Measurements from ENCODE around the gene MORN1.
A peak's percentile ranks its signal among the peaks of the same experiment; 100 is the strongest.

Gene MORN1

DNA sequence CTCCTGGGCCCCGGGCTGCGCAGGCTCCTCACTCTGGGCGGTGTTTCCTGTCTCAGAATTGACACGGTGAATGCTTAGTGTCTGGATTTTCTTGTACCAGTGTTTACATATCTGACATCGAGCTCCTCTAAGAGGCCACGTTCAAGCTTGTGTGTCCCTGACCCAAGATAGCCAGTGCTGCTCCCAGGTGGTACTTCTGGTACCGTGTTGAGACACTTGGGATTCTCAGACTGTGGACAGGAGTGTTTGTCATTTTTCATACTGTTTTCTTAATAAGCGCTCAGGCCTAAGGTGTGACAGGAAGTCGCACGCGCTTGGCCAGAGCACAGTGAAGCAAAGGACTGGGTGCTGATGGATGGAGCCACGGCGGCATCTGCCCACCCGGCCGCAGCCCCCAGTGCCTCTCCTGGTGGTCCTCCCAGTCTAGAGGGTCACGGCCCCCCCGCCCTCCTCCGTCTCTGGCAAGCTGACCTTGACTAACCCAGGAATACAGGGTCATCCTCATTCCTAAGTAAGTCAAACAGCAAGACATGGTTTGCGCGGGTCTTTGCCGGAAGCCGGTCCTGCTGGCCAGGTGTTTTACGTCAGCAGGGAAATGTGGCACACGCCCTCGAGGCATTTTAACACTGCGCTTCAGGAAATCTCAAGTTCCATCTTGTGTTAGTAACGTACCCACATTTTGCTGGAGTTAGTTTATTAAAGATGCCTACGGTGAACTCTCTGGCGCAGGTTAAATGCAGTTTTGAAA is 13.0 kb upstream of the MORN1 start:
- no peak for DNase-seq

DNA sequence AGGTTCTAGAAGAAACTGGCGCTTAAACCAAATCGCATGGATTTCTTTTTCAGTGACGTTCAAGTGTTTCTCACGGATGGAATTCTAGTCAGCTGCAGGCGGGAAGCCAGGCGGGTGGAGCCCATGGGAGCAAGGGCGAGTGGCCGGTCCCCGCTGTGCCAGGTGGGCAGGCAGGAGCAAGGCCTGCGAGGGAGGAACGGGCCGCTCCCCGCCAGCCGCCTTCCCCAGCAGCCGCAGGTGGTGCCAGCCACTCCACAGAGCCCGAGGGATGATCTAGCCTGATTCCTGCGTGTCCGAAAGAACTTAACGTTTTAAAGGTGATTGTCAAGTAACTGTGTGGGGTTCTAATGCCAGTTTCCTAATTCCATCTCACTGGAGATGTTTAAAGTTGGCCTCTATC is 11.9 kb upstream of the MORN1 start:
- no peak for DNase-seq

- no peak for DNase-seq
These were observed 11.1 kb upstream of the MORN1 start for GRCh38 chr1:2402420-2402819.

DNA sequence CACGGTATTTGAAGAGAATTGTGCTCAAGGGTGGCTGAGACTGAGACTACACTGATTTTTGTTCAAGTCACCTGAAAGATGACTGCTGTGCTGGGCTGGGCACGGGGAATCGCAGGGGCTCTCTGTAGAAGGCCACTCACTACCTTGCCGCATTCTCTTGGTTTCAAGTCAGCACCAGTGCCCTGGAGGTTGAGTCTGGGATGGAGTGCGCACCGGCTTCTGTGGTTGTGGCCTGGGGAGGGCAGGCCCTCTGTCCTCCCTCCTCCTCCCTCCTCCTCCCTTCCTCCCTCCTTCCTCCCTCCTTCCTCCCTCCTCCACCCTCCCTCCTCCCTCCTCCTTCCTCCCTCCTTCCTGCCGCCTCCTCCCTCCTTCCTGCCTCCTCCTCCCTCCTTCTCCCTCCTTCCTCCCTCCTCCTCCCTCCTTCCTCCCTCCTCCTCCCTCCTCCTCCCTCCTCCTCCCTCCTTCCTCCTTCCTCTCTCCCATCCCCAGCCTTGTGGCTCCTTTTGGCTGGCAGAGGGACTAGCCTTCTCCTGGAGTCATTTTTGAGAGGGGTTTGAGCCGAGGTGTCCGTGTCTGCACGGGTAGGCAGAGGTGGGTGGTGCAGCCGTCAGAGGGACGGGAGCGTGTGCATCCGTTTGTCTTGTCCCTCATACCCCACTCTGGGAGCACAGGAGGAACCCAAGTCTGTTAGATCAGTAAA is 9.7 kb upstream of the MORN1 start:
- DNase-seq: no peak

DNA sequence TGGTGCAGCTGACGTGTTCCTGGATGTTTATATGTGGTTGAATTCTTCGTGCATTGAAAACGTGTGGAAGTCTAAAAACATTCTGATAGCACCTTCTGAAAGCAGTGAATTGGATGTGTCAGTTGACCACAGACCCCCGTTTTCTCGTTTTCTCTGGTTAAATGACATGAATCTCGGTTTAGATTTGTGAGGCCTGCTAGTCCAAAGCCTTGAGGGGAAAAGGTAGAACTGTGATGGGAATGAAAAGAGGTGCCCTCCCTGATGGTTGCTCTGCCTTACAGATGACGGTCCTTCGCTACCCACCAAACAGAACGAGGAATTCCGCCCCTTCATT is 9.2 kb upstream of the MORN1 start:
- DNase-seq: no peak

DNA sequence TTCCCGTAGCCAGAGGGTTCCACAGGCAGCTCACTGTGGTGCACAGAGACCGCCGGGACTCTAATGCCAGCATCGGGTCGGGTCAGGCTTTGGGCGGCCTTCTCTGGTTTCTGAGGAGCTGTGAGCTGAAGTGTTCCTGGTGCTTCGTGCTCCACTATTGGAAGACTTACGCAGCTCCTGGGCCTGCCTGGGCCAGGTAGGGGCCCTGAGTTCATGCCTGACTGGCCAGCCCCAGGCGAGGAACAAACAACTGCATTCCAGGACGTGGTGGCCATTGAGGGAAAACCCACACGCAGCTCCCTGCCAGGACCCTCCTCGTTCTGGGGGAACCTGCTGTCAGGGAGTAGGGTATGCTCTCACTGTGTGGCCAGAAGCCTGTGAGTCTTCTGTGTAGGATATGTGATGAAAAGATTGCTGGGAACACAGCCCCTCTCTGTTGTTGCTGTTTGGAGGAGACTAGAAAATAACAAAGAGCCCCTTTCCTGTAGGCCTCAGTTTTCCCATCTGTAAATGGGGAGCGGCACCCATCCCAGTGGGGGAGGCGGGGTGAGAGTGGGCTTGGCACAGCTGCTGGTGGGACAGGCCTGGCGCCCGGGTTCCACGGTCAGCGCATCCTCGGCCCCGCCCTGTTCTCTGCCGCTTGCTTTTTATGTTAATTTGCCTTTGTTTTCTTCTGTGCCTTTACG is 8.7 kb upstream of the MORN1 start:
- DNase-seq: no peak

- no peak for DNase-seq
These were observed 7.5 kb upstream of the MORN1 start for GRCh38 chr1:2398871-2399270.

GRCh38 chr1:2397007-2397679 is 5.8 kb upstream of the MORN1 start:
- DNase-seq: no peak

GRCh38 chr1:2396476-2396875 is 5.1 kb upstream of the MORN1 start:
- no peak for DNase-seq

- DNase-seq: no peak
These were observed 4.7 kb upstream of the MORN1 start for GRCh38 chr1:2396059-2396458.

GRCh38 chr1:2395245-2395644 is 3.9 kb upstream of the MORN1 start:
- DNase-seq: no peak

GRCh38 chr1:2394761-2395160 is 3.4 kb upstream of the MORN1 start:
- no peak for DNase-seq

DNA sequence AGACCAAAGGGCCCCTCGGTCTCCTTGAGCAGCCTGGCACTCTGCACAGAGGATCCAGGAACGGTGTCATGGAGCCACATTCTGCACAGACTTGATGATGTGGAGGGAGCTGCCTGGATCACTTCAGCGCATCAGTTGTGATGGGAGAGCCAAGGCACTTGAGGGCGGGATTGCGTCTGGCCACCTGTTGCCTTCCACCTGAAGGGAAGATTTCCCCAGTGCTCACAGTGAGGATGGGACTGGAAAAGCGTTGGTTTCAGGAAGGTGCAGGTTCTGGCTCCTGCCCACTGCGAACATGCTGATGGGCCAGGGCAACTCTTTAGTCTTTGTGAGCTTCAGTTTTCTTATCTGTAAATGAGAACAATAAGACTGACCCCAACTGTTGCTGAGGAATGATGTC is 2.9 kb upstream of the MORN1 start:
- DNase-seq: no peak

GRCh38 chr1:2393471-2393877 is 2.1 kb upstream of the MORN1 start:
- no peak for DNase-seq

DNA sequence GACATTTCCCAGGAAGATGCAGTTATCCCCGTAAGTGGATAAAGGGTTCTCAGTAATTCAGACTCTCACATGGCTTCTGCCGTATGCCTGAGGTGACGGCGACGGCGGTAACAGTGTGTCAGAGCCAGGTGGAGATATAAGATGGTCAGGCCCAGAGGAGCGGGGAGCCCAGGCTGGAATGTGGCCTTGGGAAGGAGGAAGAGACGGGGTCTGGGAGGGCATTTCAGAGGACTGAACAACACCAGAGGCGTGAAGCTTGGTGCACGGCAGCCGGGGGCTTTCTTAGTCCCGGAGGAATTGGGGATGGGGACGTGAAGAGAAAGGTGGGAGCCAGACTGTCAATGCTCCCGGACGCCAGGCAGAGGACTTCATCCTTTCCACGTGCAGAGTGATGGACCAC is 1.3 kb upstream of the MORN1 start:
- DNase-seq: no peak

DNA sequence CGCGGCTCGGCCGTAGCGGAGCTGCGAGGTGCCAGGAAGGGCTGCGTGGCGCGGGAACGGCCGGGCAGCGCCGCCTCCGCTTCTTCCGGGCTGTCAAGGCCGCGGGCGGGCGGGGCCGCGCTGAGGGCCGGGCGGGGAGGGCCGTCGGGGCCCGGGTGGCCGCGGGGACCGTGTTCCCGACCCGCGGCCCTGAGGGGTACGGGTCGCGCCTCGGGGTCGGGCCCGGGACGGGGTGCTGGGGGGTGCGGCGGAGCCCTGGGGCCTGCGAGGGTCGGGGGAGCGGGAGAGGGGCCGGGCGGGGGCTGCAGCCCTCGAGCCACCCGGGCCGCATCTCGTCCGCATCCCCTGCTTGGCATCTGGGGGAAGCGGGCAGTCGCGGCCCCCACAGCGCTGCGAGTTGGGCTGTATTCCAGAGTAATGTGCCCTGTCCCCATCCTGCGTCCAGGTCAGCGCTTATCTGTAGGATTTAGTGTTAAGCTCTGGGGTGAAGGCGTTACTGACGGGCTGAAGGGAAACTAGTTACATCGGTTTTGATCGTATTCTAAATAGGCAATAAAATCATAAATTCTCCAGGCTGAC is 666 bp upstream of the MORN1 start:
- no peak for DNase-seq

DNA sequence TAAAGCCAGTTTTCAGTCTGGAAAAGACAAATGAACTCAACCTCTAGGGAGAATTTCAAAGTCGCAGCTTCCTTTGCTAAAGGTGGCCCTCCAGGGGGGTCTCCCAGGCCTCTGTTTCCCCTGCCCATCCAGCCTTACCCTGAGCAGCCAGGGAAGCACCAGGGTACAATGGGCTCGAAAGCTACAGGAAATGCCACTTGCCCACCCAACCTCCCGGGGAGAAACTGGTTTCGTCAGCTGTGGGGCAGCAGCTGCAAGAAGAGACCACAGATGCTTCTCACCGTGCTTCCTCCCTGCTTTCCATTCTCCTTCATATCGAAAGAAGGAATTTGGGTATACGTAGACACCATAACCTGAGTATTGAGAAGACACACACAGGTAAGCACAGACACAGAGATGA is 1.7 kb downstream of the MORN1 start:
- no peak for DNase-seq

DNA sequence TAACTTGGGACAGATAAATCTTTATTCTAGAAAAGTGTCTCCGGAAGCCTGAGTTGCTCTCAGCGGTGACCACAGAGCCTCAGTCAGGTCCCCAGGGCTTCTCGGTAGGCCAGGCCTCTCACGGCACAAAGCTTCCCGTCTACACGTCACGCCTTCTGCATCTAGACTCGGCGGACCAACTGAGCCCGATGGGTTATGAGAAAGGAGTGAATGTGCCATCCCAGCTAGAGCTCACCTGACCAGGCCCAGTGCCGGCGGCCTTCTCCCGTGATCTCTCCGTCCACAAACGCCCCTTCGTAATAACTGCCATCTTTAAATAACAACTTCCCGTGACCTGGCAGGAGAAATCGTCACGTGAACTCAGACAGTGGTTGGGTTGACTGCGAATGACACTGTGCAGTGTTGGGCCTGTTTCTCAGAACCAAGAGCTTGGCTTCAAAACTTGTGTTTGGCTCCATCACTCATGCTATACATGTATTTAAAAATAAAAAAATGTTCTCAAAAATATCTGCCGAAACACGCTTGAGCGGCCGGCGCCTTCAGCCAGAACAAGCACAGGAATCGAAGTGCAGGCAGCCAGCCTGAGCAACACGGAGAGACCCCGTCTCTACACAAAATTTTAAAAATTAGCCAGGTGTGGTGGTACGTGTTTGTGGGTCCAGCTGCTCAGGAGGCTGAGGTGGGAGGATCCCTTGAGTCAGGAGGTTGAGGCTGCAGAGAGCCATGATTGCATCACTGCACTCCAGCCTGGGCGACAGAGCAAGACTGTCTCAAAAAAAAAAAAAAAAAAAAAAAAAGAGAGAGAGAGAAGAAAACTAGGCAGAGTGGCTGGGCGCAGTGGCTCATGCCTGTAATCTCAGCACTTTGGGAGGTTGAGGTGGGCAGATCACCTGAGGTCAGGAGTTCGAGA is 3.1 kb downstream of the MORN1 start:
- DNase-seq: no peak

- no peak for DNase-seq
These were observed 4.4 kb downstream of the MORN1 start for GRCh38 chr1:2386636-2387611.

DNA sequence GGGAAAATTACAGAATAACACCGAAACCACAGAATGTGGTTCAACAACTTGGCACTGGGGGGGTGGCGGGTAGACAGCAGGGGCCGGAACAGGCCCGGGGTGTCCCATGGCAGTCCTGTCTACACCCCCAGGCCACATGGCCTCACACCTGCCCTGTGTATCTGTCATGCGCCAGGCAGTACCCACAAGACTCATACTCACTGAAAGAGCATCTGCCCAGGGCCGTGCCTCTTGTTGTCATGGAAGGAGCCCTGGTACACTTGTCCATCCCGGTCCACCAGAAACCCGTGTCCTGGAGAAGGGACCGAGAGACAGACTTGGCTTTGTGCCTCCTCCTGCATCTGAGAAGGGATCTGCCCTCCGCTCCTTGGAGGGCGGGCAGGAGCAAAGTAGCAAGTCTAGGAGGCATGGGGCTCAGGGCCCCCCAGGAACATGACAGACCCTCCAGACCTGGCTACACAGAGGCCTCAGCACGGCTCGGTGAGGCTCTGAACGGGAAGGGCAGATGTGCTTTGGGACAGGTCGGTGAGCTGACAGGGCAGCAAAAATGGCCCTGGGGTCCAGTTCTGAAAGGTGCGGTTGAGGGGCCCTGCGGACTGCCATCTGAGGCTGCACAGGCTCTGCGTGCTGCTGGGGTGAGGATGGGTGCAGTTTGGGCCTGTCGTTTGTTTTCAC is 5.6 kb downstream of the MORN1 start:
- DNase-seq: peak in 1 of 2 experiments; percentile 28

Data from cerebellar nuclear complex (tissue), 1 donor.